Common myeloid progenitor, CD34-positive (primary cell): ENCODE results near the gene WDR27. TPM values are rescaled to one million over a fixed set of nuclear protein-coding genes. Genes with fewer than 3 reads are reported as not detected.

Source experiments
- CTCF ChIA-PET: fragments of 350-600 bp; sonication (Branson Sonifier 250); formaldehyde crosslinking; loops from one replicate; lab custom pipeline; 2021; ENCODE audit warnings: antibody characterized with exemption; lab: Charles Lee
- POLR2A ChIA-PET: fragments of 350-600 bp; sonication (Branson Sonifier 250); formaldehyde crosslinking; loops from one replicate; lab custom pipeline; 2021; ENCODE audit warnings: antibody characterized with exemption; lab: Charles Lee
- DNase-seq, 3 donors: peaks; one replicate each; pipeline versions ENCODE4 v3.0.0 to v3.0.0-alpha.2; 2013
- H3K27ac ChIP-seq, 2 experiments: 1 replicate in 1 of 2; 2 replicates in 1 of 2; pipeline ENCODE4 v1.7.0; 2013; ENCODE audit warnings: inconsistent platforms in 2 of 2, low read length in 2 of 2, mild to moderate bottlenecking in 2 of 2, low read depth in 1 of 2, moderate library complexity in 1 of 2; ENCODE audit not compliant: severe bottlenecking in 2 of 2, insufficient read depth in 1 of 2, poor library complexity in 1 of 2
- H3K27me3 ChIP-seq, 5 experiments: replicated peaks in 2 of 5; 1 replicate in 3 of 5; 2 replicates in 2 of 5; pipeline versions ENCODE4 v1.6.1 to v1.7.0; 2013; ENCODE audit warnings: low read length in 4 of 5, mild to moderate bottlenecking in 2 of 5, moderate library complexity in 2 of 5, inconsistent platforms in 1 of 5; ENCODE audit not compliant: insufficient read depth in 5 of 5, control insufficient read depth in 4 of 5
- H3K36me3 ChIP-seq, 4 experiments: 1 replicate in 2 of 4; 2 replicates in 2 of 4; pipeline versions ENCODE4 v1.6.1 to v1.7.0; 2013; ENCODE audit warnings: low read length in 3 of 4, control low read depth in 1 of 4, mild to moderate bottlenecking in 1 of 4; ENCODE audit not compliant: control insufficient read depth in 4 of 4, insufficient read depth in 4 of 4
- H3K4me1 ChIP-seq, 4 experiments: 1 replicate in 3 of 4; 2 replicates in 1 of 4; pipeline versions ENCODE4 v1.6.1 to v1.7.1; 2013; ENCODE audit warnings: low read length in 3 of 4, mild to moderate bottlenecking in 3 of 4, control low read depth in 1 of 4, inconsistent platforms in 1 of 4, moderate library complexity in 1 of 4; ENCODE audit not compliant: control insufficient read depth in 4 of 4, insufficient read depth in 4 of 4; ENCODE audit errors: control extremely low read depth in 1 of 4
- H3K4me3 ChIP-seq, 7 experiments: 1 replicate in 4 of 7; 2 replicates in 3 of 7; pipeline versions ENCODE4 v1.5.1 to v1.7.0; 2013; ENCODE audit warnings: mild to moderate bottlenecking in 7 of 7, low read length in 6 of 7, moderate library complexity in 6 of 7, inconsistent platforms in 2 of 7, low read depth in 2 of 7, control low read depth in 1 of 7; ENCODE audit not compliant: insufficient read depth in 4 of 7, control insufficient read depth in 1 of 7; ENCODE audit errors: extremely low read depth in 1 of 7
- H3K9me3 ChIP-seq, 5 experiments: 1 replicate in 4 of 5; 2 replicates in 1 of 5; pipeline versions ENCODE4 v1.6.1 to v1.7.1; 2013; ENCODE audit warnings: low read length in 4 of 5, mild to moderate bottlenecking in 2 of 5, inconsistent platforms in 1 of 5, low read depth in 1 of 5, moderate library complexity in 1 of 5; ENCODE audit not compliant: control insufficient read depth in 4 of 5, insufficient read depth in 2 of 5; ENCODE audit errors: control extremely low read depth in 1 of 5
- WGBS: methylation state at CpG from one replicate; pipeline ENCODE4 v1.1.5; 2013; ENCODE audit not compliant: insufficient coverage; 5-methylcytosine and 5-hydroxymethylcytosine counted together
- polyA plus RNA-seq: library from polyadenylated mRNA; unstranded; fragments of 120-200 nt; gene quantifications from one replicate; pipeline ENCODE4 v1.2.1, GENCODE V29; 2013

The WDR27 gene
- polyA plus RNA-seq = 38.4 TPM

GRCh38 chr6:169701954-169702839 is at the start of gene WDR27, which contains the start of gene C6orf120:
WDR27 (minus strand) TSS chr6:169702029; CDS start chr6:169689005, 13,024 bp downstream.
C6orf120 (plus strand) TSS chr6:169702126; CDS start chr6:169702460, 334 bp downstream.
- peak; percentile 97 to 99 (median 99) for DNase-seq
- H3K27me3 ChIP-seq = no peaks in the 10 kb centered on the region
- peak within 1 kb of the TSS; percentile 75 to 91 for H3K27ac ChIP-seq
- WGBS = 0% methylated on average over 88 of the region's 92 CpGs
- no peaks in the 10 kb centered on the region for H3K9me3 ChIP-seq
- peaks cover 2 to 38% (median 15%) of the 10 kb centered on the region in 4 experiments for H3K36me3 ChIP-seq
- POLR2A ChIA-PET = interaction anchor here (1.1 to 2.4 kb wide), 4 partner anchors 8 to 49 kb away, joined by 4 to 17 read pairs (median 6); partner anchors contain the start of genes DYNLT2, ERMARD and PHF10
- H3K4me1 ChIP-seq = peaks cover 15 to 32% (median 23%) of the 10 kb centered on the region in 4 experiments
- H3K4me3 ChIP-seq = peak within 1 kb of the TSS; percentile 86 to 98 (median 92)
- CTCF ChIA-PET = interaction anchor here (1.1 to 3.3 kb wide), 7 partner anchors 9 to 50 kb away, joined by 3 to 14 read pairs (median 3); no protein-coding TSS in a partner anchor

- 100% methylated on average over 1 of the region's 1 CpG for WGBS
- H3K36me3 ChIP-seq = peaks cover 0 to 3% (median 0%) of the 10 kb centered on the region in 4 experiments
- peaks cover 2 to 13% (median 12%) of the 10 kb centered on the region in 4 experiments for H3K4me1 ChIP-seq
- peaks cover 0 to 9% (median 3%) of the 10 kb centered on the region in 5 experiments for H3K9me3 ChIP-seq
- ChIA-PET CTCF (interaction anchor here (1.5 kb wide), 1 partner anchor 86 kb away, joined by 4 read pairs; no protein-coding TSS in a partner anchor), POLR2A (no interaction called here)
- H3K27ac ChIP-seq = no peak overlapping the region
- no peak for DNase-seq
- no peaks in the 10 kb centered on the region for H3K27me3 ChIP-seq
- no peak overlapping the region for H3K4me3 ChIP-seq
Observed at GRCh38 chr6:169746556-169746955, 44.7 kb upstream of the WDR27 start.

DNA sequence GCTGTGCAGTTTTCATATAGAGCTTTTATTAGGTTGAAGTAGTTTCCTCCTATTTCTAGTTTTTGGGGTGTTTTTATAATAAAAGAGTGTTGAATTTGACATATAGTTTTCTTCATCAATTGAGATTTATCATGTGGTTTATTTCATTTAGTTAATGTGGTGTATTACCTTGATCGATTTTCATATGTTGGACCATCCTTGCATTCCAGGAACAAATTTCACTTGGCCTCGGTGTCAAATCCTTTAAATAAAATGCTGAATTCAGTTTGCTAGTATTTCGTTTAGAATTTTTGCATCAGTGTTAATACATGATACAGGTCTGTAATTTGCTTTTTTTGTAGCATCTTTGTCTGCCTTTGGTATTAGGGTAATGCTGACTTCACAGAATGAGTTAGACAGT is 43.6 kb upstream of the WDR27 start:
- 85% methylated on average over 2 of the region's 3 CpGs for WGBS
- POLR2A ChIA-PET = no interaction called here

GRCh38 chr6:169741344-169741743 is 39.5 kb upstream of the WDR27 start:
- no peak for DNase-seq
- no peak overlapping the region for H3K4me3 ChIP-seq
- H3K9me3 ChIP-seq = peaks cover 0 to 4% (median 2%) of the 10 kb centered on the region in 5 experiments
- ChIA-PET POLR2A (no interaction called here), CTCF (interaction anchor here (0.6 to 1.4 kb wide), 5 partner anchors 9 to 818 kb away, joined by 3 to 4 read pairs (median 3); no protein-coding TSS in a partner anchor)
- no peaks in the 10 kb centered on the region for H3K27me3 ChIP-seq
- no peaks in the 10 kb centered on the region for H3K4me1 ChIP-seq
- H3K36me3 ChIP-seq = no peaks in the 10 kb centered on the region
- no peak overlapping the region for H3K27ac ChIP-seq

More for the DNA sequence above, 43.6 kb upstream of the WDR27 start:
- peaks cover 2 to 7% (median 6%) of the 10 kb centered on the region in 4 experiments for H3K4me1 ChIP-seq
- H3K36me3 ChIP-seq = peaks cover 0 to 3% (median 0%) of the 10 kb centered on the region in 4 experiments
- H3K4me3 ChIP-seq = no peak overlapping the region
- no peak for DNase-seq
- CTCF ChIA-PET = no interaction called here
- peaks cover 0 to 9% (median 3%) of the 10 kb centered on the region in 5 experiments for H3K9me3 ChIP-seq
- H3K27me3 ChIP-seq = no peaks in the 10 kb centered on the region
- no peak overlapping the region for H3K27ac ChIP-seq

GRCh38 chr6:169738976-169739529 is 37.2 kb upstream of the WDR27 start:
- ChIA-PET CTCF (no interaction called here), POLR2A (no interaction called here)
- no peaks in the 10 kb centered on the region for H3K27me3 ChIP-seq
- no peak overlapping the region for H3K27ac ChIP-seq
- no peaks in the 10 kb centered on the region for H3K36me3 ChIP-seq
- H3K9me3 ChIP-seq = no peaks in the 10 kb centered on the region
- WGBS = no CpG with 5 or more reads among the region's 2 CpGs
- DNase-seq = no peak
- no peaks in the 10 kb centered on the region for H3K4me1 ChIP-seq
- no peak overlapping the region for H3K4me3 ChIP-seq

- ChIA-PET POLR2A (no interaction called here), CTCF (no interaction called here)
- H3K9me3 ChIP-seq = no peaks in the 10 kb centered on the region
- 95% methylated on average over 7 of the region's 9 CpGs for WGBS
- no peaks in the 10 kb centered on the region for H3K27me3 ChIP-seq
- no peaks in the 10 kb centered on the region for H3K36me3 ChIP-seq
- no peaks in the 10 kb centered on the region for H3K4me1 ChIP-seq
- DNase-seq = no peak
- no peak overlapping the region for H3K27ac ChIP-seq
- no peak overlapping the region for H3K4me3 ChIP-seq
Observed at GRCh38 chr6:169738204-169738975, 36.6 kb upstream of the WDR27 start.
